HepG2 (cell line): Measurements from ENCODE around the gene SMAP1. TPM values are rescaled to one million over a fixed set of nuclear protein-coding genes. Genes with fewer than 3 reads are reported as not detected.

Experiments used
- FLYWCH1 ChIP-seq: sonication (generic); formaldehyde crosslinking; IDR thresholded peaks from 2 replicates; pipeline ENCODE4 v1.8.1; 2023; ENCODE audit warnings: mild to moderate bottlenecking, missing genetic modification reagents
- FOXA1 ChIP-seq, 2 experiments: fragments of 450-650 bp in 1 of 2; sonication (generic) in 1 of 2; formaldehyde crosslinking in 1 of 2; IDR thresholded peaks; 2 replicates each; pipeline versions ENCODE4 v1.4.0 to v1.6.1; 2016 to 2020; ENCODE audit warnings: missing genetic modification reagents in 1 of 2
- HNF4A ChIP-seq: sonication (generic); formaldehyde crosslinking; IDR thresholded peaks from 2 replicates; pipeline ENCODE4 v1.4.0; 2020; ENCODE audit warnings: missing genetic modification reagents
- JUND ChIP-seq: sonication (generic); formaldehyde crosslinking; IDR thresholded peaks from 2 replicates; pipeline ENCODE4 v1.8.0; 2022; ENCODE audit warnings: mild to moderate bottlenecking, missing genetic modification reagents
- MLLT10 ChIP-seq: sonication (generic); formaldehyde crosslinking; IDR thresholded peaks from 2 replicates; pipeline ENCODE4 v1.4.0; 2020; ENCODE audit warnings: missing genetic modification reagents
- MXI1 ChIP-seq: IDR thresholded peaks from 3 replicates; pipeline ENCODE4 v1.6.1; 2012; ENCODE audit warnings: low read depth, low read length, inconsistent platforms, borderline replicate concordance
- NR2F6 ChIP-seq, 2 experiments: IDR thresholded peaks; 2 replicates each; pipeline ENCODE4 v1.6.1; 2016; ENCODE audit warnings: antibody characterized with exemption in 1 of 2, mild to moderate bottlenecking in 1 of 2
- PLRG1 ChIP-seq: fragments of 450-650 bp; conservative IDR thresholded peaks from 2 replicates; pipeline ENCODE4 v1.6.1; 2016
- SUZ12 ChIP-seq: fragments of 150-350 bp; IDR thresholded peaks from 2 replicates; pipeline ENCODE4 v1.6.1; 2014; ENCODE audit warnings: low read depth, low read length
- ZFP90 ChIP-seq: sonication (generic); formaldehyde crosslinking; IDR thresholded peaks from 2 replicates; pipeline ENCODE4 v1.8.0; 2022; ENCODE audit warnings: missing genetic modification reagents, mild to moderate bottlenecking, inconsistent platforms, borderline replicate concordance
- ZKSCAN1 ChIP-seq: fragments of 150-350 bp; IDR thresholded peaks from 2 replicates; pipeline ENCODE4 v1.6.1; 2014; ENCODE audit warnings: low read length
- ZNF138 ChIP-seq: sonication (generic); formaldehyde crosslinking; IDR thresholded peaks from 2 replicates; pipeline ENCODE4 v1.5.0; 2020; ENCODE audit warnings: mild to moderate bottlenecking, low read depth, missing genetic modification reagents
- ZNF224 ChIP-seq: sonication (generic); formaldehyde crosslinking; IDR thresholded peaks from 2 replicates; pipeline ENCODE4 v1.5.0; 2020; ENCODE audit warnings: mild to moderate bottlenecking, missing genetic modification reagents
- ZNF296 ChIP-seq: sonication (generic); formaldehyde crosslinking; conservative IDR thresholded peaks from 2 replicates; pipeline ENCODE4 v1.5.0; 2020; ENCODE audit warnings: mild to moderate bottlenecking, missing genetic modification reagents
- ZNF644 ChIP-seq: IDR thresholded peaks from 2 replicates; pipeline ENCODE4 v1.6.1; 2016; ENCODE audit warnings: low read depth
- ZNF687 ChIP-seq: sonication (generic); formaldehyde crosslinking; IDR thresholded peaks from 2 replicates; pipeline ENCODE4 v1.5.1; 2020; ENCODE audit warnings: mild to moderate bottlenecking, missing genetic modification reagents, moderate library complexity
- ZNF710 ChIP-seq: sonication (generic); formaldehyde crosslinking; IDR thresholded peaks from 2 replicates; pipeline ENCODE4 v1.5.0; 2020; ENCODE audit warnings: mild to moderate bottlenecking, missing genetic modification reagents, borderline replicate concordance
- ZSCAN29 ChIP-seq: sonication (generic); formaldehyde crosslinking; conservative IDR thresholded peaks from 2 replicates; pipeline ENCODE4 v1.4.0; 2020; ENCODE audit warnings: mild to moderate bottlenecking, missing genetic modification reagents
- polyA plus RNA-seq, 8 experiments: library from polyadenylated mRNA; depleted of rRNA in 3 of 8; stranded (reverse) in 7 of 8; unstranded in 1 of 8; fragments of >200 nt; fragmentation: Illumina TruSeq in 4 of 8; extraction: Trizol in 4 of 8; gene quantifications; 2 replicates each; pipeline versions ENCODE4 v1.2.1 to v1.2.3, GENCODE V29; 2011 to 2016; ENCODE audit warnings: low read depth in 4 of 8, missing spikeins in 1 of 8, mixed read lengths in 1 of 8; ENCODE audit not compliant: insufficient read depth in 1 of 8
- total RNA-seq, 5 experiments: library from RNA; depleted of rRNA; stranded (reverse); fragments of >200 nt; fragmentation: Illumina TruSeq; extraction: Trizol; gene quantifications; 2 replicates each; pipeline ENCODE4 v1.2.3, GENCODE V29; 2016; ENCODE audit warnings: low read depth in 1 of 5

Gene SMAP1
- total and polyA plus RNA-seq, 2 of the 13 experiments (the other 11 are each of a cell fraction or from before 2014, with no cell fraction given): 13.4 to 17.8 TPM

- TF ChIP-seq FOXA1 (IDR thresholded peaks at IDR 0.05): no peak
- TF ChIP-seq FOXA1 (CRISPR knock-in tag; IDR thresholded peaks at IDR 0.05): peak; percentile 11; the same call in 1 of the 2 replicates
- TF ChIP-seq PLRG1: no peak
- peak; percentile 39; the same call in 1 of the 2 replicates for TF ChIP-seq HNF4A (CRISPR knock-in tag)
- no peak for TF ChIP-seq ZNF224
- no peak for TF ChIP-seq ZNF687 (CRISPR knock-in tag)
- TF ChIP-seq FLYWCH1 (CRISPR knock-in tag): no peak
- TF ChIP-seq ZNF644: no peak
- TF ChIP-seq ZNF296 (CRISPR knock-in tag): no peak
- no peak for TF ChIP-seq ZNF710
- no peak for TF ChIP-seq MLLT10 (CRISPR knock-in tag)
- no peak for TF ChIP-seq ZSCAN29
- no peak for TF ChIP-seq ZKSCAN1
- no peak for TF ChIP-seq MXI1
- TF ChIP-seq ZFP90 (CRISPR knock-in tag): no peak
- TF ChIP-seq NR2F6 (IDR thresholded peaks at IDR 0.05): no peak
- no peak for TF ChIP-seq NR2F6 (CRISPR knock-in tag; IDR thresholded peaks at IDR 0.05)
- no peak for TF ChIP-seq JUND (CRISPR knock-in tag)
- TF ChIP-seq SUZ12: no peak
- no peak for TF ChIP-seq ZNF138 (CRISPR knock-in tag)
Measured at GRCh38 chr6:70839286-70840266, 171.9 kb downstream of the SMAP1 start (continued).
